Stomach (tissue), 4 donors: ENCODE results near the gene GNAI1.

Experiments
- CTCF ChIP-seq, 7 experiments: fragments of 450-650 bp in 4 of 7; fragments of 200-600 bp in 3 of 7; sonication (generic) in 3 of 7; IDR thresholded peaks; one replicate each; pipeline ENCODE4 v1.5.1; 2016 to 2019; ENCODE audit warnings: antibody characterized with exemption in 7 of 7, control low read depth in 2 of 7, mild to moderate bottlenecking in 1 of 7
- EP300 ChIP-seq: sonication (generic); formaldehyde crosslinking; IDR thresholded peaks from one replicate; pipeline ENCODE4 v1.6.1; 2017; ENCODE audit warnings: antibody characterized with exemption
- POLR2A ChIP-seq, 4 donors: fragments of 450-650 bp; IDR thresholded peaks; one replicate each; pipeline ENCODE4 v1.6.1; 2016; ENCODE audit warnings: antibody characterized with exemption in 4 of 4, control low read depth in 2 of 4, mild to moderate bottlenecking in 1 of 4, moderate library complexity in 1 of 4
- POLR2AphosphoS5 ChIP-seq, 3 donors: sonication (generic); formaldehyde crosslinking; IDR thresholded peaks; one replicate each; pipeline ENCODE4 v1.6.1; 2016; ENCODE audit warnings: antibody characterized with exemption in 3 of 3

DNA sequence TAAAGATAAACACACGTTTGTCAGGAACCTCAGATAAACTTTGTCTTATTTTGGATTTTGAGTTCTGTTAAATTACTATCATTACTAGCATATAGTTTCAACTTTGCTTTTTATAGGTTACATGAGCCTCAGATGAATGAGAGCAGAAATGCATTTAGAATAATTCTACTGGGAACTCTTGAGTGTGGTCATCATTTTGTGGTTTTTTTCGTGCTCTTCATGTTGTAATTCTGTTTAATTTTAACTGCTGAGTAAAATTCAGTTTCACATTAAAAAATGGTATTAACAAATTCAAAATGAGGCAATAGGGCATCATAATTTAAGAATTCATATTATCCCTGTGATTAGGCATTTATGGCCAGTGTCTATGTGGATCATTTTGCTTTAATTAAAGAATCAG is 72.9 kb downstream of the GNAI1 start:
- TF ChIP-seq CTCF (IDR thresholded peaks at IDR 0.05) (no peak), POLR2AphosphoS5 (IDR thresholded peaks at IDR 0.05) (no peak), EP300 (no peak), POLR2A (IDR thresholded peaks at IDR 0.05) (no peak)
